ENCODE measurements around the gene INPP4B. TPM values are rescaled to one million over a fixed set of nuclear protein-coding genes. Genes with fewer than 3 reads are reported as not detected.
A peak's percentile ranks its signal among the peaks of the same experiment; 100 is the strongest.

The INPP4B gene
- total RNA-seq, 1 experiment from 2014 or later: 14.3 TPM

DNA sequence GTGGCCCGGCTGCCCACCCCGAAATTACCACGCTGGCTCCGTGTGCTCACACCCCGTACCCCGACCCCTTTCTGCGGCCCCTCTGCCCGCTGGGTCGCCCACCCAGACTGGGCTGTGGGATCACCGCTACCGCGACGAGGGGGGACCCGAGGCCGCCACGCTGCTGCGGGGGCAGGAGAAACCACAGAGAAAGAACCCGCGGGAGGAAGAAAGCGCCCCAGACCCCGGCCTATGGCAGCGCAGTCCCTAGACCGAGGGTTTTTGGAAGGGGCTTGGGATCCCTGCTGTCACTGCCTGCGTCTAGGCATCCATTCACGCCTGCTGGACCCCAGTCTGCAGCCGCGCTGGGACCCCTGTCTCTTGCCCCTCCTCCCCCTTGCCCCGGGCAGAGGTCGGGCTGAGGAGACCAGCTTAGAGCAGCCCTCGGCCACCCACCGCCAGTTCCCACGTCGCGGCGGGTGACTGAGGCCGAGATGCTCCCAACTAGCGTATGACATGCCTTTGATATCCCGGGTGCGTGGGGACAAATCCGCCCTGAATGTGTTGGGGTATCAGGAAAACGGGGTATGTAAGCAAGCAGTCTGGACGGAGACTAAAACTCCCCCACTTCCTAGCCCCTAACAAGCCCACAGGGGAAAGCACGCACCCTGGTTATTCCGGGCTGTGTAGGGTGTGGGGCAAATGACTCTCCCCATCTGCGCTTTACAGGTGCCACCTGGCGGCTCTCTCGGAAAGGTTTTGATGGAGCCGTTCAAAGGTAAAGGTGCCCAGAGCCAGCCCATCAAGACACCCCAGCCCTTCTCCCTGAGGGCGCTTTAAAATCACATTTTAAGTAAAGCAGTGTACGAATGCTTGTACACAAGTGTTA, 862 bp upstream of the INPP4B start:
- no TSS peak for BruUV-seq (replicated peaks)
- peak overlapping the region; percentile 93 for H2AFZ ChIP-seq (ENCODE audit: low read depth, low read length, poor library complexity, severe bottlenecking)
- CTCF ChIA-PET: interaction anchor here (0.9 to 2.0 kb wide), 2 partner anchors 492 to 720 kb away, joined by 3 to 10 read pairs; no protein-coding TSS in a partner anchor
- TF ChIP-seq ZNF274 (IDR thresholded peaks at IDR 0.05; ENCODE audit: low read depth, low read length) (no peak), FOSL1 (IDR thresholded peaks at IDR 0.05; ENCODE audit: low read depth) (no peak), JUND (IDR thresholded peaks at IDR 0.05) (no peak), SRF (IDR thresholded peaks at IDR 0.05; ENCODE audit: low read depth) (no peak), SP1 (IDR thresholded peaks at IDR 0.05; ENCODE audit: low read depth) (no peak), SIN3A (IDR thresholded peaks at IDR 0.05; ENCODE audit: low read depth) (no peak), POLR2AphosphoS5 (IDR thresholded peaks at IDR 0.05; ENCODE audit: low read depth, low read length) (no peak), CEBPB (IDR thresholded peaks at IDR 0.05; ENCODE audit: low read depth) (no peak), EGR1 (IDR thresholded peaks at IDR 0.05; ENCODE audit: low read depth) (no peak), YY1 (IDR thresholded peaks at IDR 0.05; ENCODE audit: extremely low read depth, insufficient replicate concordance, low read depth, low read length) (peak; percentile 49), EZH2 (IDR thresholded peaks at IDR 0.05) (no peak), CBX3 (IDR thresholded peaks at IDR 0.05; ENCODE audit: low read depth) (no peak), POLR2A (IDR thresholded peaks at IDR 0.05; ENCODE audit: borderline replicate concordance, extremely low read depth, insufficient read depth, insufficient read length) (no peak), RAD21 (IDR thresholded peaks at IDR 0.05; ENCODE audit: low read depth) (peak; percentile 95)
- TF ChIP-seq, protein P1, sequence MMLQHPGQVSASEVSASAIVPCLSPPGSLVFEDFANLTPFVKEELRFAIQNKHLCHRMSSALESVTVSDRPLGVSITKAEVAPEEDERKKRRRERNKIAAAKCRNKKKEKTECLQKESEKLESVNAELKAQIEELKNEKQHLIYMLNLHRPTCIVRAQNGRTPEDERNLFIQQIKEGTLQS (IDR thresholded peaks at IDR 0.05): no peak
- TF ChIP-seq, protein P2, sequence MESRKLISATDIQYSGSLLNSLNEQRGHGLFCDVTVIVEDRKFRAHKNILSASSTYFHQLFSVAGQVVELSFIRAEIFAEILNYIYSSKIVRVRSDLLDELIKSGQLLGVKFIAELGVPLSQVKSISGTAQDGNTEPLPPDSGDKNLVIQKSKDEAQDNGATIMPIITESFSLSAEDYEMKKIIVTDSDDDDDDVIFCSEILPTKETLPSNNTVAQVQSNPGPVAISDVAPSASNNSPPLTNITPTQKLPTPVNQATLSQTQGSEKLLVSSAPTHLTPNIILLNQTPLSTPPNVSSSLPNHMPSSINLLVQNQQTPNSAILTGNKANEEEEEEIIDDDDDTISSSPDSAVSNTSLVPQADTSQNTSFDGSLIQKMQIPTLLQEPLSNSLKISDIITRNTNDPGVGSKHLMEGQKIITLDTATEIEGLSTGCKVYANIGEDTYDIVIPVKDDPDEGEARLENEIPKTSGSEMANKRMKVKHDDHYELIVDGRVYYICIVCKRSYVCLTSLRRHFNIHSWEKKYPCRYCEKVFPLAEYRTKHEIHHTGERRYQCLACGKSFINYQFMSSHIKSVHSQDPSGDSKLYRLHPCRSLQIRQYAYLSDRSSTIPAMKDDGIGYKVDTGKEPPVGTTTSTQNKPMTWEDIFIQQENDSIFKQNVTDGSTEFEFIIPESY (IDR thresholded peaks at IDR 0.05; ENCODE audit: extremely low read depth, insufficient replicate concordance, low read length): no peak
- TF ChIP-seq, protein P3, sequence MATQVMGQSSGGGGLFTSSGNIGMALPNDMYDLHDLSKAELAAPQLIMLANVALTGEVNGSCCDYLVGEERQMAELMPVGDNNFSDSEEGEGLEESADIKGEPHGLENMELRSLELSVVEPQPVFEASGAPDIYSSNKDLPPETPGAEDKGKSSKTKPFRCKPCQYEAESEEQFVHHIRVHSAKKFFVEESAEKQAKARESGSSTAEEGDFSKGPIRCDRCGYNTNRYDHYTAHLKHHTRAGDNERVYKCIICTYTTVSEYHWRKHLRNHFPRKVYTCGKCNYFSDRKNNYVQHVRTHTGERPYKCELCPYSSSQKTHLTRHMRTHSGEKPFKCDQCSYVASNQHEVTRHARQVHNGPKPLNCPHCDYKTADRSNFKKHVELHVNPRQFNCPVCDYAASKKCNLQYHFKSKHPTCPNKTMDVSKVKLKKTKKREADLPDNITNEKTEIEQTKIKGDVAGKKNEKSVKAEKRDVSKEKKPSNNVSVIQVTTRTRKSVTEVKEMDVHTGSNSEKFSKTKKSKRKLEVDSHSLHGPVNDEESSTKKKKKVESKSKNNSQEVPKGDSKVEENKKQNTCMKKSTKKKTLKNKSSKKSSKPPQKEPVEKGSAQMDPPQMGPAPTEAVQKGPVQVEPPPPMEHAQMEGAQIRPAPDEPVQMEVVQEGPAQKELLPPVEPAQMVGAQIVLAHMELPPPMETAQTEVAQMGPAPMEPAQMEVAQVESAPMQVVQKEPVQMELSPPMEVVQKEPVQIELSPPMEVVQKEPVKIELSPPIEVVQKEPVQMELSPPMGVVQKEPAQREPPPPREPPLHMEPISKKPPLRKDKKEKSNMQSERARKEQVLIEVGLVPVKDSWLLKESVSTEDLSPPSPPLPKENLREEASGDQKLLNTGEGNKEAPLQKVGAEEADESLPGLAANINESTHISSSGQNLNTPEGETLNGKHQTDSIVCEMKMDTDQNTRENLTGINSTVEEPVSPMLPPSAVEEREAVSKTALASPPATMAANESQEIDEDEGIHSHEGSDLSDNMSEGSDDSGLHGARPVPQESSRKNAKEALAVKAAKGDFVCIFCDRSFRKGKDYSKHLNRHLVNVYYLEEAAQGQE (IDR thresholded peaks at IDR 0.05; ENCODE audit: low read depth): no peak
- TF ChIP-seq, protein P4, sequence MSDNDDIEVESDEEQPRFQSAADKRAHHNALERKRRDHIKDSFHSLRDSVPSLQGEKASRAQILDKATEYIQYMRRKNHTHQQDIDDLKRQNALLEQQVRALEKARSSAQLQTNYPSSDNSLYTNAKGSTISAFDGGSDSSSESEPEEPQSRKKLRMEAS (IDR thresholded peaks at IDR 0.05): peak; percentile 13; the same call in 1 of the 2 replicates
- TF ChIP-seq, protein P5, sequence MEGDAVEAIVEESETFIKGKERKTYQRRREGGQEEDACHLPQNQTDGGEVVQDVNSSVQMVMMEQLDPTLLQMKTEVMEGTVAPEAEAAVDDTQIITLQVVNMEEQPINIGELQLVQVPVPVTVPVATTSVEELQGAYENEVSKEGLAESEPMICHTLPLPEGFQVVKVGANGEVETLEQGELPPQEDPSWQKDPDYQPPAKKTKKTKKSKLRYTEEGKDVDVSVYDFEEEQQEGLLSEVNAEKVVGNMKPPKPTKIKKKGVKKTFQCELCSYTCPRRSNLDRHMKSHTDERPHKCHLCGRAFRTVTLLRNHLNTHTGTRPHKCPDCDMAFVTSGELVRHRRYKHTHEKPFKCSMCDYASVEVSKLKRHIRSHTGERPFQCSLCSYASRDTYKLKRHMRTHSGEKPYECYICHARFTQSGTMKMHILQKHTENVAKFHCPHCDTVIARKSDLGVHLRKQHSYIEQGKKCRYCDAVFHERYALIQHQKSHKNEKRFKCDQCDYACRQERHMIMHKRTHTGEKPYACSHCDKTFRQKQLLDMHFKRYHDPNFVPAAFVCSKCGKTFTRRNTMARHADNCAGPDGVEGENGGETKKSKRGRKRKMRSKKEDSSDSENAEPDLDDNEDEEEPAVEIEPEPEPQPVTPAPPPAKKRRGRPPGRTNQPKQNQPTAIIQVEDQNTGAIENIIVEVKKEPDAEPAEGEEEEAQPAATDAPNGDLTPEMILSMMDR (IDR thresholded peaks at IDR 0.05 in 2 of 3, conservative IDR thresholded peaks at IDR 0.05 in 1 of 3; ENCODE audit: borderline replicate concordance in 1 of 3, insufficient read depth in 1 of 3, low read depth in 2 of 3, low read length in 2 of 3): peak; percentile 68 to 72 (median 69); a peak in 5 of 6 replicates

More for the DNA sequence above, 862 bp upstream of the INPP4B start:
- ChIA-PET RAD21 (ENCODE audit: low non-redundant PET in 1 of 2, low total read pairs in 2 of 2, uncharacterized antibody in 2 of 2, unreplicated experiment in 2 of 2) (no interaction called here), POLR2A (no interaction called here)
- Histone ChIP-seq H3K9ac (ENCODE audit: low read length) (peak overlapping the region; percentile 41), H3K36me3 (ENCODE audit: control insufficient read depth in 1 of 2, insufficient read depth in 2 of 2, low read length in 2 of 2) (no peaks in the 10 kb centered on the region), H3K9me3 (ENCODE audit: control insufficient read depth in 1 of 2, insufficient read depth in 1 of 2, low read depth in 1 of 2, low read length in 2 of 2) (no peaks in the 10 kb centered on the region), H3K27ac (ENCODE audit: low read depth, low read length) (peak overlapping the region; percentile 65; the same call in 1 of the 2 replicates), H3K4me1 (ENCODE audit: control insufficient read depth in 1 of 2, insufficient read depth in 2 of 2, low read length in 2 of 2) (peaks cover 10 to 25% of the 10 kb centered on the region in 2 experiments), H3K79me2 (ENCODE audit: insufficient read depth, low read length) (no peaks in the 10 kb centered on the region), H3K9me2 (ENCODE audit: insufficient read depth) (no peaks in the 10 kb centered on the region), H3K27me3 (ENCODE audit: insufficient read depth, low read length) (no peaks in the 10 kb centered on the region), H3K4me3 (replicated peaks in 1 of 2; ENCODE audit: low read depth in 1 of 2, low read length in 2 of 2) (peak overlapping the region; percentile 63 to 69), H3K4me2 (ENCODE audit: low read length) (peak overlapping the region; percentile 98), H4K20me1 (ENCODE audit: insufficient read depth) (no peaks in the 10 kb centered on the region)
- intact Hi-C loops (cut with micrococcal nuclease): loop anchor here (1.0 to 10.0 kb wide), 8 partner anchors 494 to 1982 kb away; no protein-coding TSS in a partner anchor
- peak; percentile 81 for ATAC-seq
- peak; percentile 57 for DNase-seq (ENCODE audit: low read depth, low spot score)
